Stimulated activated CD4-positive, alpha-beta T cell treated with anti-CD3 and anti-CD28 coated beads, Interleukin-1b, Interleukin-23, amount 100 ng/mL, for 48 hours (primary cell): ENCODE data around the gene KAZN.

ENCODE experiments used
- DNase-seq: peaks from one replicate; pipeline ENCODE4 v3.0.0-alpha.2; 2020

Gene KAZN

GRCh38 chr1:14679027-14679688 is 80.7 kb downstream of the KAZN start:
- no peak for DNase-seq

- no peak for DNase-seq
Observed at GRCh38 chr1:14681182-14681581, 82.7 kb downstream of the KAZN start.

- DNase-seq = no peak
Observed at GRCh38 chr1:14682941-14683621, 84.6 kb downstream of the KAZN start.

GRCh38 chr1:14685078-14685477 is 86.6 kb downstream of the KAZN start:
- no peak for DNase-seq

GRCh38 chr1:14686701-14687100 is 88.2 kb downstream of the KAZN start:
- DNase-seq = no peak

- DNase-seq = no peak
Observed at GRCh38 chr1:14687147-14687546, 88.7 kb downstream of the KAZN start.

GRCh38 chr1:14689996-14690615 is 91.6 kb downstream of the KAZN start:
- DNase-seq = no peak

GRCh38 chr1:14693949-14694348 is 95.5 kb downstream of the KAZN start:
- DNase-seq = no peak

- no peak for DNase-seq
Observed at GRCh38 chr1:14694589-14694988, 96.1 kb downstream of the KAZN start.

- DNase-seq = no peak
Observed at GRCh38 chr1:14696761-14697160, 98.3 kb downstream of the KAZN start.

- no peak for DNase-seq
Observed at GRCh38 chr1:14697353-14697752, 98.9 kb downstream of the KAZN start.

- no peak for DNase-seq
Observed at GRCh38 chr1:14698314-14698713, 99.8 kb downstream of the KAZN start.

GRCh38 chr1:14699620-14700019 is 101.1 kb downstream of the KAZN start:
- DNase-seq = no peak

- DNase-seq = no peak
Observed at GRCh38 chr1:14704846-14705245, 106.4 kb downstream of the KAZN start.

- DNase-seq = no peak
Observed at GRCh38 chr1:14705824-14706223, 107.3 kb downstream of the KAZN start.

- no peak for DNase-seq
Observed at GRCh38 chr1:14706631-14707030, 108.1 kb downstream of the KAZN start.

GRCh38 chr1:14707531-14708445 is 109.3 kb downstream of the KAZN start:
- no peak for DNase-seq

GRCh38 chr1:14710331-14710730 is 111.8 kb downstream of the KAZN start:
- DNase-seq = no peak

- DNase-seq = no peak
Observed at GRCh38 chr1:14712136-14712535, 113.7 kb downstream of the KAZN start.

GRCh38 chr1:14713077-14713476 is 114.6 kb downstream of the KAZN start:
- no peak for DNase-seq

GRCh38 chr1:14715266-14715665 is 116.8 kb downstream of the KAZN start:
- no peak for DNase-seq

GRCh38 chr1:14715802-14716201 is 117.3 kb downstream of the KAZN start:
- no peak for DNase-seq

GRCh38 chr1:14716474-14716873 is 118.0 kb downstream of the KAZN start:
- DNase-seq = no peak
